ENCODE results near the gene PSRC1.
"Not testable (repeated sequence)": the region's sequence is repeated elsewhere in the genome, so short reads cannot be mapped to it uniquely, and the experiment has no call there.

The PSRC1 gene

DNA sequence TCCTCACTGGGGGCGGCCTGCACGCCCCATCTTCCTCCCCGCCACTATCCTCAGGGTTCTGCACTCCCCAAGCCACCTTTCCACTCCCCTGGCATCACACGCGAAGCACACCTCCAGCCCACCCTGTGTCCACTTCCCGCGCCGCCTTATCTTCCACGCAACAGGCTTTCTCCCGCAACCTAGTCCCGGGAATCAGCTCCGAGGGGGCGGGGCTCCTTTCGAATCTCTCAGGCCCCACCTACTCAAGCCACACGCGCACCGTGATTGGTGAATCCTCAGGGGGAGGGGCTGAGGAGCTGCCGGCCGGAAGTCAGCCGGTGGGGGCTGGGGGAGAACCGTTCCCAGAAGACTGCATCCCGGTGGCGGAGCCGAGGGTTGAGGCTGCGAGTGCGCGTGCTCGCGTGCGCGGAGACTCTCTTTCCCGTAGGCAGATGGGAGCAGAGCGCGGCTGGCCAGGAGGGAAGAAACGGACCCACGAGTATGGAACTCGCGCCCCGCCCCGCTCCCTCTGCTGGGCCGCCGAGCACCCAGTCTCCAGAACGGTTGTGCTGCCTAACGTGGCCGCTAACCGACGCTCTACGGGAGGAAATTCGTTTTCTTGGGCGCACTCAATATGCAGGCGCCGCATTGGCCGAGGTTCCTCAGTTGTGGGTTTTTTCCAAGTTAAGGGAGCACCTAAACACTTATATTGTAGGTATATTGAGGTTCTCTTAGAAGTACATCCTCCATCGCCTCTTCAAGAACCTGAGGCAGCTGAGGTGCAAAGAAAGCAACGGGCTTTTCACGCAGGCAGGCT is at the start of gene PSRC1:
PSRC1 (minus strand) TSS at position 194 of the 796 bp plus-strand sequence.
- FAIRE-seq: no peak

DNA sequence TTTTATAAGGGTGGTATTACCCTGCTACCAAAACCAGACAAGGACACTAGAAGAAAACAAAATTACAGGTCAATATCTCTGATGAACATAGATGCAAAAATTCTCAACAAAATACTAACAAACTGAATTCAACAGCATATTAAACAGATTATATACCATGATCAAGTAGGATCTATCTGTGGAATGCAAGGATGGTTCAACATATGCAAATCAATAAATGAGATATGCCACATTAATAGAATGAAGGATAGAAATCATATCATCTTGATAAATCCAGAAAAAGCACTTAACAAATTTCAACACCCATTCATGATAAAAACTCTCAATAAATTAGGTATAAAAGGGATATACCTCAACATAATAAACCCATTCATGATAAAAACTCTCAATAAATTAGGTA is 48.2 kb upstream of the PSRC1 start:
- FAIRE-seq: peak; percentile 76

DNA sequence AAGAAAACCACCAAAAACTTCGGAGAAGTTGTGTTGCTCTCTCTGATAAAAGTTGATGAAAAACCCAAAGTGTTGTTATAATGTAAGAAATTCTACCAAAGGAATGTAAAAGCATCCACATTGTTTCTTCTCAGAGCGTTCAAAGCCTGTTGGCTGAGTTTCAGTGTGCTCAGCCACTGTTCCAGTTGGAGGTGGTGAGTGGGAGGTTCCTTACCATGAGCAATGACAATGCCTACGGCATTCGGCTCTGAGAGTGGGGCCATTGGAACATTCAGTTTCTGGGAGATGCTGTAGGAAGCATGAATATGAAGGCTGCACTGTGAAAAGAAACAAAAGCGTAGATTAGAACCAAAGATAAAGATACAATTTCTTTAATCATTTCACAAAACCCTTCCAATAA is 44.3 kb upstream of the PSRC1 start:
- FAIRE-seq: no peak

DNA sequence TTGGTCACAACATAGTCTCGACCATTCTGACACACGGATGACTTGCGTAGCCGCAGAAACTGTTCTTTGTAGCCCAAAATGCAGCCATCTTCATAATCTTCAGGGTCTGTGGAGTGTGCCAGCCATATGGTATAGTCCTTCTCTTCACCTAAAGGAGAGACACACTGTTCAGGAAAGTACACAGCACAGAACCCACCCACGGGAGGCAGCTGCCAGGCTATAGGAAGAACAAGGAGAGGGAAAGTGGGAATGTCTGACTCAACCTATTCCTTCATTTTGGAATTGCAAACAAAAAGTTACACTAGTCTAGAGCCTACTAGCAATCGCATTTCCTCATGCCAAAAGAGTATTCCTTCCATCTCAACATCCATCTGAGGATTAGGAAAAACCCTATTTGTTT is 40.0 kb upstream of the PSRC1 start:
- no peak for FAIRE-seq

DNA sequence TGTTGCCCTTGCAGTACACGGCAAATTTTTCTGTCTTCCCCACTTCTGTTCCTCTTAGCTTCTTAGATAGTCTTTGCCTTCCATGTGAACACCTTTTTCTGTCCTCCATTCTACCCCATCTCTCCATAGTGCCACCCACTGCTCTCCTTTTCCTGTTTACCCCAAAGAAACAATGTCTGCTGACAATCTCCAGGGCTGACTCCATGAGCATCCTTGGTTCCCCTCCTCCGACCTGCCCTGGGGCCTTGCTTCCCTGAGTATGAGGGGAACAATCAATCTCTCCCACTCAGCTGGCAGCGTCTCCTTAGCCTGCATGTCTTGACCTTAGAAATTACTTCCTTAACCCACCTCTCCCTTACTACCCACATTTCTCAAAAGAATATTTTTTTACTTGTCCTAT is 36.2 kb upstream of the PSRC1 start:
- FAIRE-seq: no peak

DNA sequence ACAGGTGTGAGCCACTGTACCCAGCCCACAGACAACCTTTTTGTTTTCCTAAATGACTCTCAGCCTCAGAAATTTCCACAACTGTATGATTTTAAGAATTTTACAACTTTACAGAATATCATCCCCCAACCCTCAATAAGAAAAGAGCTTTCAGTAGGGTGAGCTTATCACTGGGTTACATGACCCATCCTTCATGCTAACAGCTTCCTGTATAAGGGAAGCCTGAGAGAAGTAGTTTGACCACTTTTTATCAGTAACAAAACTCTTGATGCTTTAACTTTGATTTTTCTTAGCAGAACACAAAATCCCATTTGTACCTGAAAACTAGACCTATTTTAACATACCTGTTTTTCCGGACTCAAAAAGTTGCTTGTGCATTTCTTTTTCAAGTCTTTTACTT is 33.6 kb upstream of the PSRC1 start:
- FAIRE-seq: no peak

DNA sequence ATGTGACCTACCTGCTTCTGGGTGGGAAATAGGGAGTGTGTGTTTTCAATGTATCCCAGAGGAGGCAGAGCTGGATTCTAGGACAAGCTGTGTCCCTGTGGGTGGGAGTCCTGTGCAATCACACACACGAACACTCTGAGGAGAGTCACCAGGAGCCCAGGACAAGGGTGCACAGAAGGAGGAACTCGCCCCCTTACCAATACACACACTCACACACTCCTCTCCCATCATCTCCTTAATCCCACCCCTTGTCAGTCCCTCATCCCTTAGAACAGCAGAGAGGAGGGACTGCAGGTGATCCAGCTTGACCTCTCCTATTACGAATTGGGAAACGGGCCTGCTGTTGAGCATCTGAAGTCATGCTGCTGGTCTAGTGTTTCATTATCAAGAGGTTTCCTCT is 32.3 kb upstream of the PSRC1 start:
- no peak for FAIRE-seq

DNA sequence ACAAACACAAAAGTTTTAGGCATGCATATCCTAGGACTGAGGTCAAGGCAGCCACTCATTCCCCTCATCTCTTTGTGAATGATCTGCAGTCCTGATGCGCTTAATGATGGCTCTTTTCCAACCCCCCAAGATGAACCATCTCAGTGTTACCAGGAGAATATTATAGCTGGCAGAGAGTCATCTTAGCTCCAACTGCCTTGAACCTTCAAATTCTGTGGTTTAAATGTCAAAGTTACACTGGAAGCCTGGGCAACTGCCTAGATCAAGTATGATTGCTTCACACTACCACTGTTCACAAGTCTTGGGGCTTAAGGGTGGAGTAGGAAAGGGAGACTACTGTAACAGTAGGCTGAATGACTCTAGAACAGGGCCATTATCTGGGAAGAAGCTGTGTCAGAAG is 31.9 kb upstream of the PSRC1 start:
- FAIRE-seq: no peak

DNA sequence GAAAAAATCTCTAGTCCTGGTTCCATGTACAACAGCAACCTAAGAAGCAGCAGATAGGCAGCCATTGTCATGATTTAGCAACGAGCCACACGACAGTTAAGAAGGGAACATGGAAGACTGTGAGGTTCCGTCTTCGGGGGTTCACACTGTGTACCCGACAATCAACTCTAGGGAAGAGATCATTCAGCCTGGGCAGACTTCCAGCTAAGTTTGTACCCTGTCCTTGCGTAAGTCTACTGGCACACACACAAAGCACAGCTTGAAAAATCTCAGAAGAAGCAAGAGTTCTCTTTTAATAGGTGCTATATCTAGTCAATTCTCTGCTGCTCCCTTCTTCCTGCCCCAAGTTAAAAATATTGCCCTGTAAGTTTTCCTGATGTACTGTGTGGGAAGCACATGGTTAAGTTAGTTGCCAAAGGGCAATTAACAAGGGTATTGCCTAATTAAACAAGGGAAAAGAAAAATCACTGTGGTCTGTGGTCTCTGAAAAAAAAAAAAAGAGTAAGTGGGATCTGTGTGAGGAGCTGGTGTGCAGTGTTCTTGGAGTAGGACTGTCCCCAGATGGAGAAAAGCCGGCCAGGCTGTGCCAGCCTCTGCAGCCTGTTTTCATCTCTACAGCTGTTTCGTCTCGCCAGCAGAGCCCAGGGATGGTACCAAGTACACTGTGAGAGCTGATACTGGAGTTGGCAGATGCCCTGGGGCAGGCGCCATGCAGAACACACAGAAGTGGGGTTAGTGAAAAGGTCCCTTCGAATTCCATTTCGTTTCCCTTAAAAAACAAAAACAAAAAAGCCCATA is 30.2 kb upstream of the PSRC1 start:
- no peak for FAIRE-seq

DNA sequence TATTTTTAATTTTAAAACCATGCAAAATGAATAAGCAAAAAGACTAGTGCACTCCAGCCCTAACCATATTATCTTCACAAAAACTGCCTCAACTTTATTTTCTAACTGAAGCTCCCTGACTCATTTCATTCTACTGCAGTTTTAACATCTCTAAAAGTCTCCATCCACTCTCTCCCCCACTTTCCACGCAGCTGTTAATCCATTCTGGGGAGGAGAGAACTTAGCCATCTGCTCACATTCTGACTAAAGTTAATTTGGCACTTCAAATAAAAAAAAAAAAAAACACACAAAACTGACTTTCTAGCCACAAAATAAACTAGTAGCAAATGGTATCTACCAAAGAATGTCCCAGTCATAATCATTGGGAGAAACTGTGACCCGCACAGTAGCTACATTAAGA is 29.3 kb upstream of the PSRC1 start:
- no peak for FAIRE-seq

DNA sequence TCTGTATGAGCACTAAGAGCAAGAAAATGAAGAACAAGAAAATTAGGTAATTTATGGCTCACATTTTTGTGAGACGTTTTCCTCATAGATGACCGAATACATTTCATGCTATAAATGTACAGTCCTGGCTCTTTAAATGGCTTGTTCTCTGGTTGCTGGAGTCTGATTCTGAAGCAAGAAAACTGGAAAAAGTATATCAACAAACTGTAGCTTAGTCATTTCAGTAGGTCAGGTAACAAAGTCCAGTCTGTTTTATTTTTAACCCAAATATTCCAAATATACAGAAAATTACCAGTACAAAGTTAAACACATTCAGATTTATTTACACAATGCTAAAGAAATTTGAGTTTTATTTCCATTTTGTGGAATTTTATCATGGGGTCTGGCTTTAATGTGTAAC is 26.4 kb upstream of the PSRC1 start:
- FAIRE-seq: no peak

DNA sequence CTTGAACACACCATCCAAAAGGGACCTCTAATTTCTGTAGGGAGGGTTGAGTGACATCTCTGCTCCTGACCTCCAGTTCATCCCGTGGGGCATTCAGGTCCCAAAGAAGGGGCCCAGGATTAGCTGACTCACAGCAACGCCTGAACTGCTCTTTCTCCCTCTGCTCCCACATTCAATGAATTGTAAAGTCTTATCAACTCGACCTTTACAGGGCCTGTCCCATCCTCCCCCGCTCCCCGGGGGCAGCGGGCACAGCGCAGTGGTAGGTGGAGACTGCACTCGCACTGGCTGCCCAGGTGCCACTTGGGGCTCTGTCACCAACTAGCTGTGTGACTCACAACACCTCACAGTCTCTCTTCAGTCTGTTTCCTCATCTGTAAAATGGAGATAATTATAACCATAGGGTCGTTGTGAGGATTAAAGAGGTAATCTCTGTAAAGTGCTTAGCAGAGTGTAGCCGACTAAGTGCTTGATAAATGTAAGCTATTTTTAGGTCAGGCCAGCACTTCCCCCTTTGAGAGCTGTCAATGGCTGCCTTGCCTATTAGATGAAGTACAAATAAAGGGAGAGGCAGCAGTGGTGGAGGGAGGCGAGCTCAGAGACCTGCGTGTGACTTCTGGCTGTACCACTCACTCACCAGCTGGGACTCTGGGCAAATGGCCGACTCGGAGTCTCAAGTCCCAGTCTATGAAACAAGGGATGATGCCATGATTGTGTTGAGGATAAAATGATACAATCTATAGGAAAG is 24.5 kb upstream of the PSRC1 start:
- no peak for FAIRE-seq

DNA sequence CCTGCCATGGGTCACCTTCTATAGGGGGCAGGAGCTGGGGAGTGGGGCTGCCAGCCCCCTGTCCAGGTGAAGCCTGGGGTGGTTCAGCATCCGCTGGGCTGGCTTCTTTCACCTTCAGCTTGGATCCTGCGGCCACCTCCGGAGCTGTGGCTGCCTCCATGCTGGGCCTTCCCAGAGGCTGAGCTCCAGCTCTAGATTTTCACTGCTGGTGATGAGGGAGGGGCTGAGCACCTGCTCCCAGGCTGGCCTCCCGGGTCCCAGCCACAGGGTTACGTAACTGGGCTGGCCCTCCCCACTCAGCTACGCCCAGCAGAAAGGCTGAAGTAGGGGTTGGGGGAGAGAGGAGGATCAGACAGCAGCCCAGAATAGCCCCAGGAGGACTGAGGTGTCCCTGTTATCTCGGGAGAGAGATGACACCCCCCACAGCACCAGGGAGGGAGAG is 23.9 kb upstream of the PSRC1 start, which contains the start of gene MYBPHL:
MYBPHL (minus strand) TSS at position 180 of the 442 bp plus-strand sequence; CDS start at position 160, 20 bp downstream.
- no peak for FAIRE-seq

DNA sequence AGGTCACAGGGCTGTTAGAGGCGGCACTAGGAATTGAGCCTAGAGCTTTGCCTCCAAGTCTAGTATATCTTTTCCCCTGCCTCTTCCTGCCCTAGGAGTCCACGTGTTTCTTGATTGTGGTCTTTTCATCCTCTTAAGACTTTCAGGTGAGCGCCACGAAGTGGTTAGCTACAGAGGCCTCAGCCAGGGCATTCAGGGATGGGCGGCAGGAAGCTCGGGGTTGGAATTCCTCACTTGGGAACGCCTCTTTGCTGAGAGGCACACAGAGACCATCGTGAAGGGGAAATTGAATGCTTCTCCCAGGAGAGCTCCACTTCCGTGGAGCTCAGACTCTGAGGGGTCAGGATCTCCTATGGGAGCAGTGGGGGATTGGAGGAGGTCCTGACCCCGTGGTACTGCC is 23.0 kb upstream of the PSRC1 start:
- not testable (repeated sequence) for FAIRE-seq

DNA sequence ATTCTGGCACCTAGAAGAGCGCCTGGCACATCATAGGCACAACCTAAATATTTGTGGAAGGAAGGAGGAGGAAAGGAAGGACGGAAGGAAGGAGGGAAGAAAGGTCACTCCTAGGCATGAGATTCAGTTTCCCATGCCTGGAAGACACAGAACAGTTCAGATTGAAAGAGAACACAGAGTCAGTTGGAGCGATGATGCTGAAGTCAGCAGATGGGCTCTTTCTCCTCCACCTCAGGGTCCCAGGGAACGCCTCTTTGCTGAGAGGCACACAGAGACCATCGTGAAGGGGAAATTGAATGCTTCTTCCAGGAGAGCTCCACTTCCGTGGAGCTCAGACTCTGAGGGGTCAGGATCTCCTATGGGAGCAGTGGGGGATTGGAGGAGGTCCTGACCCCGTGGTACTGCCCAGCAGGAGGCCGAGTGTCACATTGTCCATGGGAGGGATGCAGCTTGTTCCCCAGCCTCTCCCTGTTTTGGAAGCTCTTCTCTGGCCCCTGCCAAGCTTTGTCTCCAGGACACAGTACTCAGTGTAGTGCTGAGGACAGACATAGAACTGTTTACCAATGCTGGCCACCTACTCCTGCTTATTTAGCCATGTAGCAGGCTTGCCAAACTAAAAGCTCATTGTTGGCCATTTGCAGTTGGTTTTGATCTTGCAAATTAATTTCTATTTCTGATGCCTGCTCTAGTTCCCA is 21.4 kb upstream of the PSRC1 start:
- no peak for FAIRE-seq

DNA sequence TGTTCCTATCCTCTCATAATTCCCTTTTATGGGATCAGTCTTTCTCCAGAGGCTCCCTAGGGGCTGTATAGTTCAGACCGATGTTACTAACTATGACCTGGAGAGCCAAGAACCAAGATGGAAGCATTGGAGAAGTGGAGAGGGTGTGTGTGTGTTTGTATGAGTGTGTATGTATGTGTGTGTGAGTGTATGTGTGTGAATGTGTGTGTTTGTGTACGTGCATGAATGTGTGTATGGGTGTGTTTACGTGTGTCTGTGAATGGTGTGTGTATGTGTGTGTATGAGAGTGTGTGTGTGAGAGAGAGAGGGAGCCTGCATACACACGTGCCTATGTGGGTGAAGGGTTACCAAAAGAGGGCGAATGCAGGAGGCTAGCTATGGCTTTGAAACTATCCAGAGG is 18.9 kb upstream of the PSRC1 start:
- FAIRE-seq: no peak

DNA sequence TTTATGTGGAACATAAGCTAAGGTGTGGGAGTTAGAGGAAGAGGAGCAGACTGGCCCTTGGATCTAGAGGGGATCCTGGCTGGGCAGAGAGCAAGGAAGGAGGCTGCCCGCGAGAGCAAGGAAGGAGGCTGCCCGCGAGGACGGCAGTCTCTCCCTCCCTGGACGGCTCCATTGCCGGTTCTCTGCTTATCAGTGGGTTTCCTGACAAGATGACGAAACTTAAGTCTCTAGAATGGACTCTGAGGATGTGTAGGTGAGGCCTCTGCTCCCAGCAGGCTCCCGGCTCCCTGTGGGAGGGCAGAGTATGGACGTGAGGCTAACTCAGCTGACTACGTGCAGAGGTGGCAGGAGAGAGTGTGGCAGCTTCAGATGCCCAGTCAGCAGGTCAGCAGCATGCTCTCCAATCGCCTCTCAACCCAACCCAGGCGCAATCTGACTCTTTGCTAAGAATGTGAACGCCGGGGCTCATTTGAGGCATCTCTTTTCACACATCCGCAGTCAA is 17.8 kb upstream of the PSRC1 start:
- no peak for FAIRE-seq

DNA sequence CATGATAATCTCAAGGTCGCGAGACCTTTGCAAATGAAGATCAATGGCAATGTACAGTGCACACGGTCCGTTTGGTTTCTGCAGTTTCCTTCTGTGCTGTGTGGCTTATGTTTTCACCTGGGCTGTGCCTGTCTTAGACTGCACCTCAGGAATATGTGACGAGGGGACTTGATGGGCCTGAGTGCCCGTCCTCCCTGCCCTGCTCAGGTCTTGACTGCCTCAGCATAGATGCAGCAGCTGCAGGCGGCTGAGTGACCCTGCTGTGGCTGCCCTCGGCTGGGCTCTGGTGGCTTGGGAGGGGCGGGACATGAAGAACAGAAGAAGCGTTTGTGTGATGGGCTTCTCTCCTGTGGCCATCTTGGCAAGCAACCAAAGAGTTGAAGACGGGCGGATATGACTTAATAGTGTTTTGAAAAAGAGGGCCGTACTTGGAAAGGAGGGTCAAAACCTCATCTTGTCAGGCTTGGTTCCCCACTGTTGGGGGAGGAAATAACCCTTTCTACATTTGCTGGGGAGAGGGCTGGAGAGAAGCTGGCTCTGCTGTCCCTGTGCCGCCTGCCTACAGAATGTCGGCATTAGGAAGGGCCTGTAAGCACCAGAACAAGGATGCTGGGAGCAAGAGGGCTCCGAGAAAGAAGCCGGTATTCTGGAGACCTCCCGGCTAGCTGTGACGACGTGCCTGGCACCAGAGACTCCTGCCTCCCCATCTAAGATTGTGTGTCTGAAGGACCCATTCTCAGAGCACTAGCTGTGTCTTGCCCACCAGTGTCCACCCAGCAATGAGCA is 16.8 kb upstream of the PSRC1 start:
- no peak for FAIRE-seq

DNA sequence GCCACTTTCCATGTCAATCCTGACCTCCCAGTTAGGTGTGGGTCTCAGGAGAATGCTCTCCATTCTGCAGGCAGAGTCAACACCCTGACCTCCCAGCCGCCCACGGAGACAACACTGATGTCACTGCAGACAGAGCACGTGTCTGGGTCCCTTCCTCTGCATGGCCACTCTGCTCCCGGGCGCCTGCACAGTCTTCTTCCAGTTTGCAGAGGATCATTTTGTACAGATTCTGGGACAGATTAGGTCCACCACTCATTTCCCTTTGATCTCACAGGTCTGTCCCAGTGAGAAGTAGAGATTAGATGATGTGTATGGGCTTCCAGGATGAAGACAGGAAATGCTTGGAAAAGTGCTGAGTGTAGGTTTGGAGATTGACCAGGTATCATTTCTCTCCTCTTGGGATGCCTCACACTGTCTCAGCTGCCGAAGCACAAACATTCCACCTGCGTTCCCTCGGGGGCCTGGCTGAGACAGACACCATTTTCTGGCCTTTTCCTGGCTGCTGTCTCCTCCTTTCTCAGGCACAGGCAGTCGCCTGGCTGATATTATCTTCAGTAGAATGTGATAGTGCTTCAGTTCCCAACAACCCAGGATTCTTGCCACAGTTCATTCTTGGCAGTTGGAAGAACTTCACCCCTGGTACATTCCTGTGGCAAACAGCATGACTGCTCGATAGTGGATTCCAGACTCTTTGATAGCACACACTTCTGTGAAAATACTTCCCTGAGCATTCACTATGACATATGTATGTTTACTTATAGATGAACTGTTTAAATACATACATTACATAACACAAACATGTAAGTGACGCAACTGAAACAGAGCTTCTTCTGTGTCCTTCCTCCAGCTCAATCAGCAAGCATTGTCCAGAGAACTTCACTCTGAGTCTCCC is 16.0 kb upstream of the PSRC1 start:
- FAIRE-seq: no peak

DNA sequence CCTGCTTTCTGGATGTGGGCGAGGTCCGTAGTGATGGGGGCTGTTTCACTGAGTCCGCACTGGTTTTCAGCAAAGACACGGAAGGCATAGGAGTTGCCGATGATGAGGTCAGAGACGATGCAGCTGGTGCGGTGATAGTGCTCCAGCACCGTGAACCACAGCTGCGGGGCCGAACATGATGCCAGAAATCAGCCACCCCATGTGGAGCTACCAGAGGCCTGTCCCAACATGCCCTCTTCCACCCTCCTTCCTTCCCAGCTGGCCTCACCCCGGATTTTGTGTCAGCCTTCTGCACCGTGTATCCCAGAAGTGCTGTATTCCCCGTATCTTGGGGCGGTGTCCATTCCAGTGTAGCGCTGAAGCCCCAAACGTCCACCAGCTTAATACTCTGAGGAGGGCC is 13.8 kb upstream of the PSRC1 start:
- FAIRE-seq: no peak
